HG03565 (cell line): Measurements from ENCODE around the gene AKNA.

ENCODE experiments used
- ATAC-seq: cut with Tn5 transposase; IDR thresholded peaks from one replicate; pipeline ENCODE4 v1.9.1; 2021; ENCODE audit warnings: mild to moderate bottlenecking, moderate library complexity; ENCODE audit not compliant: unreplicated experiment

The AKNA gene

DNA sequence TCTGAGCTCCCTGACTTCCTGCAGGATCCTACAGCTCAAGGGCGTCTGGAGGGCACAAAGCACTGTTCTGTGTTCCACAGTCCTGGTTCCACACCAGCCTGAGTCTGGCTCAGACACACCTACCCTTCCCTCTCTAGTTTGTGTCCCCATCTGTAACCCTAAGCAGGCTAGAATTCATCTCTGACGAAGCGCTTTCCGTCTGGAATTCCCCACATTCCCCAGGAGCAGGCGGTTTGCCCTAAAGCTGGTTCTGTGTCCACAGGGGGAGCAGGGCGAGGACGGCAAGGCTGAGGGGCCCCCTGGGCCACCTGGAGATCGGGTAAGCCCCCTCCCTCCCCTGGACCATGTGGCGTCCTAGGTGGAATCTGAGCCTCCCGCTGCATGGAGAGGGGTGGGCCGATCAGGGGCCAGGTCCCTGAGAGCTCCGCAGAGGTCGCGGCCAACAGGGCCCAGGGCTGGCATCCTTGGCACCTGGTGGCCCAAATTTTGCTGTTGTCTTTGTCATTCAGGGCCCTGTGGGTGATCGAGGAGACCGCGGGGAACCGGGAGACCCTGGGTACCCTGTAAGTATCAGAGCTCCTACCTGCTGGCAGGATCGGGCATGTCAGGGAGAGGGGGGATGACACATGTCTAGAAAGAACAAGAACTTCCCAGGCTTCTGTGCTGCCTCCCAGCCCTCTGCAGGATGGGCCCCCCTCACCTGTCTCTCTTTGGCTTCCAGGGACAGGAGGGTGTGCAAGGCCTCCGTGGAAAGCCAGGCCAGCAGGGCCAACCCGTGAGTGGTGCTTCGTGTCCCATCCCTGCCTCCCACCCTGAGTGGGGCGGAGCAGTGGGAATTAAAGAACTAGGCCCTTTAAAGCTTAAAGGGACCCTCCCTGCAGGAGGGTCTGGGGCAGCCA is 99.3 kb downstream of the AKNA start:
- no peak for ATAC-seq

DNA sequence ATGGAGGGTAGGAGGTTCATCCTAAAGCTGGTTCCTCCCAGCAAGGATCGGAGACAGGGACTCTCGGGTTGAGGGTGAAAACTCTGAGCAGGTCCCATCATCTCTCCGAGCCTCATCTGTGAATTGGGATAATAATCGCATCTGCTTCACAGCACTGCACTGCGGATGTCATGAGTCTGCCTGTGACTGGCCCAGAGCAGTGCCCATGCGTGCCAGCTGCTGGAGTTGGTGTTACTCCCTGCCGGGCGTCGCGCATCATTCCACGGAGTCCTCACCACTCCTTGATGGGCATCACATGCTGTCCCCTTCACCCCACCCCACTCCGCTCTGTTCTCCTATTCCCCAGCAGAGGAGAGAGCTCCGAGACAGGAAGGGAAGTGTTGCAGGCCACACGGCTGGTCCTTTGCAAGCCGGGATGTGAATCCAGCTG is 100.0 kb downstream of the AKNA start:
- no peak for ATAC-seq

DNA sequence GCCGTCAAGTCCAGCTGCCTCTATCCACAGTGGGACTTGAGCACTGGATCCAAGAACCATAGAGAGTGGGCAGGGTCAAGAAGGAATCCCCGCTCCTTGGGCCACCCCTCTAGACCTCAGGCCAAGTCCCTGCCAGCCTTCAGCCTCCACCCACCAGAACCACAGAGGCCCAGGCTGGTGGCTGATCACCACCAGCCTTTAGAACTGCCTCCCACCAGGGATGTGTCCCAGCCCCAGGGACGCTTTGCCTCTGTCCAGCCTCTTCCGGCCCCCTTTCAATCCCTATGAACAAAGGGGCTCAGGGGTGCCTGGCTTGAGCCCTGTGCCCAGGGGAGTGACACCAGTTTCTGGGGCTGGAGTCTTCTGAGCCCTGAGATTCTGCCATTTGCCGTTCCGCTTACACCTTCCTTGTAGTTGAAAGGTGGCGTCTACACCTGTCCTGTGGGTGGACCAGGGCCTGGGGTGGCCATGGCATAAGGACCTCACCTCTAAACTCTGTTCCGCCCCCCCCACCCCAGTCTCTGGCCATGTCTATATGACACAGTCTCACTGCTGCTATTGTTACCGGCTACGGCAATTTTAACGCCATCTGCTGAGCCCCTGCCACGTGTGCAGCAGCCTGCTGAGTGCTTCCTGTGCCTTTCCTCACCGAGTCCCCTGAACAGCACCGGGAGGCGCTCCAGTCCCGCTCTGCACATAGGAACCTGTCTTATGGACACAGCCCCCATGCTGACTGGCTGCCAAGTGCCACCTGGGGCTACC is 100.6 kb downstream of the AKNA start:
- ATAC-seq, result no peak

DNA sequence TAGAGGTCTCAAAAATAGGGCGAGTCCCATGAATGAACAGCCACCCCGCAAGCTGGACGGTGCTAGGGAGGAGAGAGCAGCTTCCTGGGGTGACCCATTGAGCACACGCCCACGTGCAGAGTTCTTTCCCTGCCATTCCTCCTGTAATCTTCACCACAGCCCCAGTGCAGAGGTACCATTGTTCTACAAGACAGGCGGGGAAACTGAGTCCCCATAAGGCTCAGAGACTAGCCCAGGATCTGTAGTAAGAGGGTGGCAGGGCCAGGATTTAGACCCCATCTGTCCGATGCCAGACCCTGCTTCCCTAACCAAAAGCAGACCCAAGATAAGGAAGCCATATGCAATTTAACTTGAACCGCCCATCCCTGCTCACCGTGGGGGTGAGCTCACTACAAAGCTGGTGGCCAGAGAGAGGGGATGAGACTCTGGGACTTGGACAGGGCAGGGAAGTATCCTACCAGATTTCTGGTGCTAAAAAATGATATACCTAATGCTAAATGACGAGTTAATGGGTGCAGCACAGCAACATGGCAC is 101.6 kb downstream of the AKNA start:
- no peak for ATAC-seq

DNA sequence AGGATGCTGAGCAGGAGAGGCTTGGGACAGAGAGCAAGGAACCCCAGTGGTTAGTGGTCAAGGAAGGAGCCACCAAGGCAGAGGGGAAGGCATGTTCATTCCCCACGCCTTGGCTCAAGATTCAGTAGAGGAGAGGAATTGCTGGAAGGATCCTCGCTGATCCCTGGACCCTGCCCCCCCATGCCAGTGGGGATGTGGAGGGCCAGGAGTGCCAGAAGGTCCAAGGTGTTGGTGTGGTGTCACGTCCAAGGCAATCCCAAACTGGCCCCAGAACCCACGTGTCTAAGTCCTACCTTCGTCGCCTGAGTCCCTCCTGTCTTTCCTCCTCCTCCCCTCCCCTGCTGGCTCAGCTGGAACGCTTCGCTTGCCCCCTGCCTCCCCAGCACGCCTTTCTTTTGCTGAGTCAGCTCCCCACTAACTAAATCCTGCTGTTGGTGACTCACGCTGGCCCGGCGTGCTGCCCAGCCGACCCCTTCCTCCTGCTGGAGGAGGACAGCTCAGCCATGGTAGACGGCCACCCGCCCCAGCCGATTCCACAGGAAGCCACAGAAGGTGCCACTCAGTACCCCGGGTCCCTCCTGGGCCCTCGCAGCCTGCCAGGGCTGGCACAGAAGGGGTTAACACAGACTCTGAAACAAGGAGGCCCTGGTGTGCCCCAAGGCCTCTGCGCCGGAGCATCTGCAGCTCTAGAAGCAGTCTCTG is 102.5 kb downstream of the AKNA start:
- no peak for ATAC-seq

DNA sequence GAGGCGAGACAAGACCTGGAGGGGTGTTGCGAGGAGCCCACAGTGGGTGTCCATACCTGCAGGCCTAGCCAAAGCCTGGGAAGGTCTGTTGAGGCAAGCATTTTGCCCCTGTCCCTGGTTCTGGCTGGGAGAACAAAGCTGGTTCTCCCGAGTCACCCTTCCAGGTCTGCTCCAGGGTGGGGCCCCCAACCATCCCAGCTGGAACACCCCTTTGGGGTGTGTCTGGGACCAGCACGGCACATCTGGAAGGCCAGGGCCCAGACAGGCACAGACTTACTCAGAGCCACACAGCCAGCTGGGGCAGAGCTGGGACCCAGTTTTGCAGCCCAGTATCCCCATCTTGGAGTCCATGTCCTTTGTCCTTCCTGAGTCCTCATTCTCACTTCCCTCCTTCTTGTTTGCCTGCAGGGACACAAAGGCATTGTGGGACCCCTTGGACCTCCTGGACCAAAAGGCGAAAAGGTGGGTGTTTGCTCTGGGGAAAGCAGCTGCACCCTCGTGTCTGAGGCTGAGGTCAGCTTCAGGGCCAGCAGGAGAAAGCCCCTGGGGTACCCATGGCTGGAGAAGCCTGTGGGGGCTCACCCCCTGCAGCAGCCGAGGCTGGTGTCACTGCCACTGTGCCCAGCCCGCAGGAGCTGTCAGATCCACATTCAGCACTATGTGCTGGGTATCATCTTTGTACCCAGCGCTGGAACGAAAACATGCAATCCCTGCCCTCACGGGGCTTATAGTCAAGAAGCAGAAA is 103.3 kb downstream of the AKNA start:
- no peak for ATAC-seq
